SK-N-MC (cell line): ENCODE data around the gene CORIN.

Source experiments
- DNase-seq: peaks from one replicate; pipeline ENCODE4 v3.0.0-alpha.2; 2011; ENCODE audit warnings: low read depth, low spot score
- H3K27ac ChIP-seq: fragments of 200-600 bp; sonication (generic); 2 replicates; pipeline ENCODE4 v1.5.1; 2016; ENCODE audit warnings: mixed run types
- H3K36me3 ChIP-seq: fragments of 200-600 bp; sonication (generic); 2 replicates; pipeline ENCODE4 v1.6.1; 2017; ENCODE audit warnings: antibody characterized with exemption, low read length, mixed read lengths; ENCODE audit not compliant: insufficient read depth
- H3K4me3 ChIP-seq: fragments of 200-600 bp; sonication (generic); 2 replicates; pipeline ENCODE4 v1.5.1; 2016
- H3K9ac ChIP-seq: fragments of 200-600 bp; sonication (generic); 2 replicates; pipeline ENCODE4 v1.8.0; 2017; ENCODE audit warnings: mixed run types, mixed read lengths; ENCODE audit not compliant: insufficient read length
- H3K9me3 ChIP-seq: fragments of 200-600 bp; sonication (generic); 2 replicates; pipeline ENCODE4 v1.6.1; 2017; ENCODE audit warnings: low read depth, mild to moderate bottlenecking, antibody characterized with exemption, low read length, moderate library complexity, mixed read lengths
- EZH2 ChIP-seq: fragments of 200-600 bp; sonication (generic); IDR thresholded peaks from one replicate; pipeline ENCODE4 v1.6.1; 2017; ENCODE audit warnings: antibody characterized with exemption
- FOXP2 ChIP-seq: optimal IDR thresholded peaks from 2 replicates; pipeline ENCODE3; 2011; ENCODE audit warnings: mild to moderate bottlenecking, moderate library complexity; ENCODE audit not compliant: insufficient read depth; ENCODE audit errors: extremely low read length, control extremely low read depth
- POLR2AphosphoS5 ChIP-seq: IDR thresholded peaks from 2 replicates; pipeline ENCODE4 v1.6.1; 2012; ENCODE audit warnings: mild to moderate bottlenecking, low read depth, low read length, borderline replicate concordance

The CORIN gene

GRCh38 chr4:47668256-47668655 is 169.6 kb downstream of the CORIN start:
- no peak overlapping the region for H3K27ac ChIP-seq
- no peak for TF ChIP-seq FOXP2
- no peak overlapping the region for H3K9ac ChIP-seq
- no peaks in the 10 kb centered on the region for H3K36me3 ChIP-seq
- no peaks in the 10 kb centered on the region for H3K9me3 ChIP-seq
- H3K4me3 ChIP-seq = no peak overlapping the region
- DNase-seq = no peak

- TF ChIP-seq EZH2 (no peak), POLR2AphosphoS5 (no peak)
- H3K9me3 ChIP-seq = no peaks in the 10 kb centered on the region
- no peaks in the 10 kb centered on the region for H3K36me3 ChIP-seq
- no peak overlapping the region for H3K4me3 ChIP-seq
- no peak for DNase-seq
- no peak overlapping the region for H3K9ac ChIP-seq
- H3K27ac ChIP-seq = no peak overlapping the region
These were observed 170.3 kb downstream of the CORIN start for GRCh38 chr4:47667552-47667951.

GRCh38 chr4:47664051-47664826 is 173.6 kb downstream of the CORIN start:
- Histone ChIP-seq H3K36me3 (no peaks in the 10 kb centered on the region), H3K9ac (no peak overlapping the region), H3K27ac (peak overlapping the region; percentile 61), H3K4me3 (no peak overlapping the region), H3K9me3 (no peaks in the 10 kb centered on the region)
- no peak for DNase-seq
- TF ChIP-seq POLR2AphosphoS5 (no peak), EZH2 (no peak), FOXP2 (no peak)

GRCh38 chr4:47662975-47663374 is 174.9 kb downstream of the CORIN start:
- Histone ChIP-seq H3K4me3 (no peak overlapping the region), H3K9ac (no peak overlapping the region), H3K36me3 (no peaks in the 10 kb centered on the region), H3K27ac (no peak overlapping the region; the same call in 1 of the 2 replicates), H3K9me3 (no peaks in the 10 kb centered on the region)
- no peak for DNase-seq
- no peak for TF ChIP-seq FOXP2
- TF ChIP-seq POLR2AphosphoS5 = no peak
- TF ChIP-seq EZH2 = no peak

GRCh38 chr4:47661741-47662140 is 176.1 kb downstream of the CORIN start:
- Histone ChIP-seq H3K9ac (no peak overlapping the region), H3K9me3 (no peaks in the 10 kb centered on the region), H3K36me3 (no peaks in the 10 kb centered on the region), H3K4me3 (no peak overlapping the region), H3K27ac (no peak overlapping the region)
- TF ChIP-seq FOXP2 (no peak), POLR2AphosphoS5 (no peak)
- no peak for DNase-seq

- DNase-seq = no peak
- Histone ChIP-seq H3K36me3 (no peaks in the 10 kb centered on the region), H3K9ac (no peak overlapping the region), H3K27ac (no peak overlapping the region), H3K4me3 (no peak overlapping the region), H3K9me3 (no peaks in the 10 kb centered on the region)
- no peak for TF ChIP-seq POLR2AphosphoS5
- no peak for TF ChIP-seq FOXP2
- TF ChIP-seq EZH2 = no peak
These were observed 178.5 kb downstream of the CORIN start for GRCh38 chr4:47659342-47659741.

- TF ChIP-seq EZH2 (no peak), FOXP2 (no peak), POLR2AphosphoS5 (no peak)
- no peak for DNase-seq
- Histone ChIP-seq H3K9me3 (no peaks in the 10 kb centered on the region), H3K4me3 (no peak overlapping the region), H3K27ac (no peak overlapping the region), H3K36me3 (no peaks in the 10 kb centered on the region), H3K9ac (no peak overlapping the region)
These were observed 182.7 kb downstream of the CORIN start for GRCh38 chr4:47654972-47655693.

- Histone ChIP-seq H3K27ac (no peak overlapping the region), H3K9me3 (no peaks in the 10 kb centered on the region), H3K9ac (no peak overlapping the region), H3K4me3 (no peak overlapping the region), H3K36me3 (no peaks in the 10 kb centered on the region)
- TF ChIP-seq POLR2AphosphoS5 = no peak
- TF ChIP-seq EZH2 = no peak
- no peak for TF ChIP-seq FOXP2
- no peak for DNase-seq
These were observed 185.8 kb downstream of the CORIN start for GRCh38 chr4:47652092-47652491.

- TF ChIP-seq EZH2 (no peak), POLR2AphosphoS5 (no peak), FOXP2 (no peak)
- H3K9ac ChIP-seq = no peak overlapping the region
- H3K27ac ChIP-seq = no peak overlapping the region
- DNase-seq = no peak
- H3K9me3 ChIP-seq = no peaks in the 10 kb centered on the region
- no peaks in the 10 kb centered on the region for H3K36me3 ChIP-seq
- no peak overlapping the region for H3K4me3 ChIP-seq
These were observed 186.6 kb downstream of the CORIN start for GRCh38 chr4:47651231-47651630.
